A673 (cell line): ENCODE results near the gene CDH1. TPM values are rescaled to one million over a fixed set of nuclear protein-coding genes. Genes with fewer than 3 reads are reported as not detected.
A peak's percentile ranks its signal among the peaks of the same experiment; 100 is the strongest.

Experiments
- BruUV-seq: library from RNA; stranded (reverse); fragments of 400-500 nt; replicated peaks from 2 replicates; lab custom pipeline; 2021; lab: Mats Ljungman, UMichigan
- CTCF ChIA-PET: fragments of 300-600 bp; sonication (Branson Sonifier 250); formaldehyde crosslinking; loops from one replicate; lab custom pipeline; 2022; ENCODE audit warnings: antibody characterized with exemption; lab: Charles Lee
- POLR2A ChIA-PET: fragments of 300-600 bp; sonication (Branson Sonifier 250); formaldehyde crosslinking; loops from one replicate; lab custom pipeline; 2022; ENCODE audit warnings: antibody characterized with exemption; ENCODE audit not compliant: low non-redundant PET; lab: Charles Lee
- DNase-seq: peaks from one replicate; pipeline ENCODE4 v3.0.0-alpha.2; 2015; ENCODE audit warnings: low spot score
- H3K27ac ChIP-seq: fragments of 200-600 bp; sonication (generic); 2 replicates; pipeline ENCODE4 v1.5.1; 2016; ENCODE audit warnings: mixed run types, low read depth, mild to moderate bottlenecking, mixed read lengths, antibody characterized with exemption, low read length; ENCODE audit not compliant: poor library complexity, severe bottlenecking
- H3K27me3 ChIP-seq: fragments of 200-600 bp; sonication (generic); replicated peaks from 2 replicates; pipeline ENCODE4 v1.6.1; 2017; ENCODE audit warnings: mixed run types, low read depth, mild to moderate bottlenecking, mixed read lengths, antibody characterized with exemption, low read length; ENCODE audit not compliant: insufficient read depth, poor library complexity
- H3K36me3 ChIP-seq: fragments of 200-600 bp; sonication (generic); 2 replicates; pipeline ENCODE4 v1.6.1; 2016; ENCODE audit warnings: mixed run types, mild to moderate bottlenecking, mixed read lengths, antibody characterized with exemption, low read length; ENCODE audit not compliant: insufficient read depth, poor library complexity, severe bottlenecking
- H3K4me1 ChIP-seq: fragments of 200-600 bp; sonication (generic); 2 replicates; pipeline ENCODE4 v1.6.1; 2017; ENCODE audit warnings: mixed run types, mild to moderate bottlenecking, mixed read lengths, antibody characterized with exemption, low read length; ENCODE audit not compliant: insufficient read depth, poor library complexity, severe bottlenecking
- H3K4me3 ChIP-seq: fragments of 200-600 bp; sonication (generic); 2 replicates; pipeline ENCODE4 v1.5.1; 2016; ENCODE audit warnings: low read depth, mixed run types, mild to moderate bottlenecking, mixed read lengths, low read length; ENCODE audit not compliant: poor library complexity, severe bottlenecking
- H3K9me3 ChIP-seq: fragments of 200-600 bp; sonication (generic); 2 replicates; pipeline ENCODE4 v1.6.1; 2016; ENCODE audit warnings: mixed run types, low read depth, mild to moderate bottlenecking, mixed read lengths, antibody characterized with exemption, low read length; ENCODE audit not compliant: poor library complexity, severe bottlenecking
- CTCF ChIP-seq: fragments of 300-800, 200-600 bp; sonication (generic); conservative IDR thresholded peaks from 2 replicates; pipeline ENCODE4 v1.5.1; 2017; ENCODE audit warnings: low read depth, mild to moderate bottlenecking, antibody characterized with exemption, low read length, moderate library complexity, mixed read lengths
- EZH2 ChIP-seq: fragments of 200-600 bp; sonication (generic); IDR thresholded peaks from 2 replicates; pipeline ENCODE4 v1.6.1; 2017; ENCODE audit warnings: borderline replicate concordance, low read depth, mild to moderate bottlenecking, mixed read lengths, antibody characterized with exemption, low read length; ENCODE audit not compliant: poor library complexity, severe bottlenecking
- intact Hi-C: fragments of 100-400 bp; cut with micrococcal nuclease; formaldehyde crosslinking; loops from one replicate; pipeline ENCODE4 v1.10.0; 2022; ENCODE audit not compliant: unreplicated experiment
- total RNA-seq: library from RNA; stranded (reverse); gene quantifications from 2 replicates; pipeline ENCODE4 v1.2.3, GENCODE V29; 2021

The CDH1 gene
- total RNA-seq, 1 experiment from 2014 or later: 0.06 TPM

DNA sequence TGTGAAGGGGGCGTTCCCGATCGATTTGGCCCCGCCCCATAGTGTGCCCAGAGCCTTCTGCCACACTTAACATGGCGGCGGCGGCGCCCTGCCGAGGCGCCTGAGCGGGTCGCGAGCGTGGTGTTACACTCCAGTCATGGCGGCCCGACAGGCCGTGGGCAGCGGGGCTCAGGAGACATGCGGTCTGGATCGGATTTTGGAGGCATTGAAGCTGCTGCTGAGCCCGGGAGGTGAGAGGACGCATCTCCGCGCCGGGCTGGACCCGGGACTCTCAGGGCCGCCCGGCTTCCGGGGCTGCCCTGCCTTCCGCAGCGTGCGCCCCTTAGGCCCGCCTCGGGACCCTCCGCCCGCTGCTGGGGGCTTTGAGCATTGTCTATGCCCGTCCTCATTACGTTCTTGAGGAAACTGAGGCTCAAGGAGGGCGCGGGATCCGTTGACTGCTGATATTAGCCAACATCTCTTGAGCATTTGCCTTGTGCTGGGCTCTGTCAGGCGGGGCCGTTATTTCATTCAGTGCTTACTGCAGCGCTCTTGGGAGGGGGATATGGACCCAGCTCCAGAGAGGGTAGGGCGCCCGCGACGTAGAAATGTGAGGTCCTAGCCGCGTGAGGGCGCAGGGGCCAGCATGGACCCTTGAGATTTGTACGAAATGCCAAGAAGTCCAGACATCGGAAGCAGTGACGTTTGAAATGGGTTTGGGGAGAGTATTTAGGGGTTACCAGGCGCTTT lies 106.6 kb downstream of the CDH1 start, which contains the start of gene TANGO6:
TANGO6 (plus strand) TSS at position 50 of the 729 bp plus-strand sequence; CDS start at position 137, 87 bp downstream.
- Histone ChIP-seq H3K36me3 (no peaks in the 10 kb centered on the region), H3K4me3 (peak within 1 kb of the TSS; percentile 72), H3K27me3 (no peaks in the 10 kb centered on the region), H3K9me3 (no peaks in the 10 kb centered on the region), H3K27ac (peak within 1 kb of the TSS; percentile 93), H3K4me1 (peaks cover 7% of the 10 kb centered on the region)
- intact Hi-C loops: loop anchor here (1.0 to 2.0 kb wide), 2 partner anchors 281 to 315 kb away; no protein-coding TSS in a partner anchor
- ChIA-PET CTCF (interaction anchor here (0.6 to 1.0 kb wide), 5 partner anchors 10 to 316 kb away, joined by 3 to 6 read pairs (median 4); partner anchors contain the start of gene HAS3), POLR2A (interaction anchor here (0.7 kb wide), 2 partner anchors 289 to 357 kb away, joined by 3 to 4 read pairs; no protein-coding TSS in a partner anchor)
- no TSS peak for BruUV-seq
- DNase-seq: peak; percentile 91
- TF ChIP-seq EZH2 (no peak), CTCF (peak; percentile 64)

DNA sequence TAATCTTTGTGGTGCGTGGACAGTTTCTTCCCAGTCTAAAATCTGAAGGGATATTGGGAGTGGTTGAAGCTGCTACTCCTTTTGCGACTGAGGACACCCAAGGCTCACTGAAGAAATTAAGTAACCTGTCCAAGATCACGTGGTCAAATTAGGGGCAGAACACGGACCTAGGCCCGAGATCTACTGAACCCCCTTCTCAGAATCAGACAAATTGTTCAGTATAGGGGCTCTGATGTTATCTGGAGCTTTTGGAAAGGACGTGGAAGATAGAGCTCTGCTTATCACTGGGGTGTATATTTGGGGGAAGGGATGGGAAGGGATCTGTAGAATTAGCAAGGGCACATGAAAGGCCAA lies 107.1 kb downstream of the CDH1 start:
- no TSS peak for BruUV-seq
- POLR2A ChIA-PET: no interaction called here
- intact Hi-C loops: loop anchor here (1.0 kb wide), 1 partner anchor 280 kb away; no protein-coding TSS in a partner anchor

DNA sequence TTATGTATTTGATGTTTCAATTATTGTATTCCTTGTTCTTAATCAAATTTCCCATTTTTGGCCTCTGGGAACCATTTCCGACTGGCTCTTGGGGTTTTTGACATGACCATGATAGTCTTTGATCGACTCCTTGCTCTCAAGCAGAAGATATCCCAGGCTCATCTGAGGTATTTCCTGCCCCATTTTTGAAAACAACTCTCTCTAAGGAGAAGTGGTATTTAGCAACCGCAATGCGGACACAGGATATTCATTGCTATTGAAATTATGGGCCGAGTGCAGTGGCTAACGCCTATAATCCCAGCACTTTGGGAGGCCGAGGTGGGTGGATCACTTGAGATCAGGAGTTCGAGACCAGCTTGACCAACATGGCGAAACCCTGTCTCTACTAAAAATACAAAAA lies 111.7 kb downstream of the CDH1 start:
- intact Hi-C loops: no loop called here
- CTCF ChIA-PET: no interaction called here
- no TSS peak for BruUV-seq

More for the DNA sequence above, 107.1 kb downstream of the CDH1 start:
- peak overlapping the region; percentile 72 for H3K4me3 ChIP-seq
- DNase-seq: no peak
- no peaks in the 10 kb centered on the region for H3K36me3 ChIP-seq
- no peak for TF ChIP-seq CTCF
- TF ChIP-seq EZH2: no peak
- H3K9me3 ChIP-seq: no peaks in the 10 kb centered on the region
- H3K4me1 ChIP-seq: peaks cover 7% of the 10 kb centered on the region
- H3K27me3 ChIP-seq: no peaks in the 10 kb centered on the region
- CTCF ChIA-PET: interaction anchor here (0.6 to 1.0 kb wide), 5 partner anchors 11 to 316 kb away, joined by 3 to 6 read pairs (median 4); partner anchors contain the start of gene HAS3
- peak overlapping the region; percentile 93 for H3K27ac ChIP-seq

More for the DNA sequence above, 111.7 kb downstream of the CDH1 start:
- H3K27ac ChIP-seq: no peak overlapping the region
- peaks cover 13% of the 10 kb centered on the region for H3K4me1 ChIP-seq
- TF ChIP-seq CTCF (no peak), EZH2 (no peak)
- H3K36me3 ChIP-seq: no peaks in the 10 kb centered on the region
- H3K27me3 ChIP-seq: no peaks in the 10 kb centered on the region
- no peak overlapping the region for H3K4me3 ChIP-seq
- H3K9me3 ChIP-seq: no peaks in the 10 kb centered on the region
- POLR2A ChIA-PET: no interaction called here
- DNase-seq: no peak
